ENCODE data around the gene SCMH1.

SCMH1 gene

DNA sequence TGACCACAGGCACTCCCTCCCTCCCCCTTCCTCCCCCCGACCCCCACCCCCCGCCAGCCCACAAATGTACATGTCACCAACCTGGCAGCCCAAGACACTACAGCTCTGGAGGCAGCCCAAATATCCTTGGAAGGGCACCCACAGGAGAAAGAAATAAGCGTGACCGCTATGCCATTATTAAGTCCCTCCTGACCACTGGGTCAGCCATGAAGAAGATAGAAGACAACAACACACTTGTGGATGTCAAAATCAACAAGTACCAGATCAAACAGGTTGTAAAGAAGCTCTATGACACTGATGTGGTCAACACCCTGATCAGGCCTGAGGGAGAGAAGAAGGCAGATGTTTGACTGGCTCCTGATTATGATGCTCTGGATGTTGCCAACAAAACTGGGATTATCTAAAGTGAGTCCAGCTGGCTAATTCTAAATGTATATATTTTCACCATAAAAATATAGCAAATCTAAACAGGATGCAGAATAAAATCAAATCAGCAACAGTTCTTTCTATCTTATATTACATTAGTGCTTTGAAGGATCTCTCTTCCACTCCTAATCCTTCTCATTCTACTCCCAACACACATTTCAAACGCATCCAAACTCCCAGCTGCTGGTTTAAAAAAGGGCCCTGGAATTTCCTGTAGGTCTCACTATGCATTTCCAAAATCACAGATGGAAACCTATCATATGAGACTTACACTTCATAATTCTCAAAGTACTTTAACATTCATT lies 143.2 kb downstream of the SCMH1 start:
- DNase-seq (ENCODE audit: low read depth in 2 of 2) = no peak

DNA sequence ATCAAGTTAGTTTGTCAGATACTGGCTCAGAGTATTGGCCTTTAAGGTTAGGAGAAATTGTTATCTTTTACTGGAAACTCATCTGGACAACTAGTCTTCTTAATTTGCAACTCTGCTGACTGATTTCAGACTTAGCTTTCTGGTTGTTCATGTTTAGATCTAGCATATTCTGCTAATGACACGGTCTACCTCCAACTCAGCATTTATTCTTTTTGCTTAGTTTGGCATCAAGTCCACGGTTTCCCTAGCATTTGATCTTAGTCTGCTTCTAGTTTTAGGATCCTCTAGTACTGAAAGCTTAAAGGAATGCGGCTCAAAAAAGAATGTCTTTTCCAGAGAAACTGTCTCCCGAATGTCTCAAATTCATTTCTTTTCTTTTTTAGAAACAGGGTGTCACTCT lies 145.0 kb downstream of the SCMH1 start:
- DNase-seq (ENCODE audit: low read depth in 2 of 2) = no peak

DNA sequence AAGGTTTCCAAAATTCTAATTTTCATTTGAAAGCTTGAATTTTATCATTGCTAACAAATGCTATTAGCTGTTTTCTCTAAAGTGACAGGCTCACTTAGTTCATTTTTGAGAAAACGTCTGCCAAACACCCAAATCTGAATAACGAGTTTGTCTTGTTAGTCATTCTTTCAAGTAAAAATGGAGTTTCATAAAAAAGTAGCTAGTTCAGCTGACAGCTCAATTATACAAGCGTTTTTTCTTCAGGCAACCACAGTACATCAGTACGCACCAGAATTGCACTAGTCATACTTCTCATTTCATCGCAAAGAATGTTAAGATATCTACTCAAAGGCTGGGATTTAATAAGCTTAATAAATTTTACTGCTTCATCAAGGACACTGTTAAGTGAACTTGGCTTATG lies 148.3 kb downstream of the SCMH1 start:
- no peak for DNase-seq (ENCODE audit: low read depth in 2 of 2)

DNA sequence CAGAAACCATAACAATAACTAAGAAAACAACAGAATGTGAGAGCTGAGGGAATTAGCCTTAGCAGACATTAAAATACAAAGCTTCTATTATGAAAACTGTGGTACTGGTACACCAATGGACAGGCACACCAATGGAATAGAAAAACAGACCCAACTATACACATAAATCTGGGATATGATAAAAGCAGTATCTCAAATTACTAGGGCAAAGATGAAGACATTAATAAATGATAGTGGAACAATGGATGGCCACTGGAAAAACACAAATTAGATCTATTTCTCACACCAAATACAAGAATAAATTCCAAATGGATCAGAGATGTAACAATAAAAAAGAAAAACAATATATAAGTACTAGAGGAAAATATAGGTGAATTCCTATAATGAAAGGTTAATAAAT lies 155.2 kb downstream of the SCMH1 start:
- DNase-seq (ENCODE audit: low read depth in 2 of 2) = no peak

DNA sequence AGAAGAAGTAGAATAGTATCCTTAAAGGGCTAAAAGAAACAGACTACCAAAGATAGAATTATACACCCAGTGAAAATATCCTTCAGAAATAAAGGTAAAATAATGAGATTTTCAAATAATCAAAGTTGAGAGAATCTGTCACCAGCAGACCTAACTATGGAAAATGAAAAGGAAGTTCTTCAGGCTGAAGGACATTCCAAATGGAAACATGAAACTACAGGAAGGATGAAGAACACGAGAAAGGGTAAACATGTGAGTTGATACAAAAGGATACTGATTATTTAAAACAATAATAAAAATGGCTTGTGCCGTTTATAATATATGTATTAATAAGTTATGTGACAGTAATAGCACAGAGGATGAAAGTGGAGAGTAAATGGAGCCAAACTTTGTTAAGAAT lies 163.5 kb downstream of the SCMH1 start:
- no peak for DNase-seq (ENCODE audit: low read depth in 2 of 2)

DNA sequence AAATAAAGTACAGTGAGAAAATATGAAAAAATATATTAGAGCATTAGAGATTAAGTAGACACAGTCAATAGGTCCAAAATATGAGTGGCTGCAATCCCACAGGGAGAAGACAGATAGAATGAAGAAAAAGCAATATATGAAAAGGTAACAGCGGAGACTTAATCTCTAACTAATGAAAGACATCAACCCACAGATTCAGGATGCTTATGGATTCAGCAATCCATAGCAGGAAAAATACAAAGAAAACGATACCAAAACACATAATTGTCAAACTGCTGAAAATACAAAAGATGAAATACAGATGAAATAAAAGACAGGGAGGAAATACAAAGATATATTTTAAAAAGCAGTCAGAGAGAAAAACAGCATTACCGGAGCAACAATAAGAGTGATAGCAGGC lies 163.9 kb downstream of the SCMH1 start:
- no peak for DNase-seq (ENCODE audit: low read depth in 2 of 2)

DNA sequence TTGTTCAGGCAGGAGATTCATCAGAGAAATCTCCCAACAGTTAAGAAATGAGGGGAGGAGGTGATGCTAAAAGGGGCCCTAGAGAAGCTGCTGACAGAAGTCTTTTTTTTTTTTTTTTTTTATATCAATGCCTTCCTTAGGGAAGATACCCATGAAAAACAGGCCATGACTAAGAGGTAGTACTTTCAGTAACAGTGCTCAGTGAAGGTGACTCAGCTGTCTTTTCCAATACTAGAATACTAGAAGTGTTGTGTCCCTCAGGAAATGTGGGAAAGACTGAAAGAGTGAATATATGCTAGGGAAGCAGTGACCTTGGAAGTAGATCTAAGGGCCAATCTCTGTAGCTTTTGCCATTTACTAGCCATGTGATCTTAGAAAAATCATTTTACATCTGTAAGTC lies 168.1 kb downstream of the SCMH1 start:
- no peak for DNase-seq (ENCODE audit: low read depth in 2 of 2)

DNA sequence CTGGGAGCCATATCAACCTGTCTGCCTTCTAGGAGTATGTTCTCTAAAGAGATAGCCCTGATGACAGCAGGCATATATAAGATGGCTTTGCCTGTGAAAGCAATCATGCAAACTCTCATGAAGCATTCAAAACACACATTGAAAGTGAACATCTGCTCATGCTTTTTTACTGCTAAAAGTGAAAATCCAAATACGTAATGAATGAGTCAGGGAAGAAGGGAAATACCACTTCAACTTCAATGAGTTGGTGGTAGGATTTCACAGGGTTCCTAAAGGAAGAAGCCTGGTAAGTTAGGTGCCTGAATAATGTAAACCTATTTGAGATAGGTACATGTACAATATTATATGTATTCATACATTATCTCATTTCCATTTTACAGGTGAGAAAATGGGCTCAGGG lies 170.1 kb downstream of the SCMH1 start:
- DNase-seq (ENCODE audit: low read depth in 2 of 2) = no peak

DNA sequence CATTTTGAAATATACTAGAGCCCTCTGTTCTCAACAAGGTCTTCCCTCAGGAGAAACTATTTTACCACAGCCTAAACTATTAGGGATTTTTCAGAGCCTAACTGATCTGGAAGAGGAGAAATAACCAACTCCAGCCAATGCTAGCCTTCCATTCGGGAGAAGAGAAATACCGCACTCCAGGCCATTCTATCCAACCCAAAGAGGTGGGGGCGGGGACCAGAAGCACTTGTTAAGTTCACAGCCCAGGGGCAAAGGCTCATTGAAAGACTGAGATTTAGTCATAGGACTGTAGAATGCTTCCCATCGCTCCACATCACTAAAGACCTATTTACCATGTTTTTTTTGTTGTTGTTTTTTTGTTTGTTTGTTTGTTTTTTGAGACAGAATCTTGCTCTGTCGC lies 185.2 kb downstream of the SCMH1 start:
- DNase-seq (ENCODE audit: low read depth in 2 of 2) = no peak

DNA sequence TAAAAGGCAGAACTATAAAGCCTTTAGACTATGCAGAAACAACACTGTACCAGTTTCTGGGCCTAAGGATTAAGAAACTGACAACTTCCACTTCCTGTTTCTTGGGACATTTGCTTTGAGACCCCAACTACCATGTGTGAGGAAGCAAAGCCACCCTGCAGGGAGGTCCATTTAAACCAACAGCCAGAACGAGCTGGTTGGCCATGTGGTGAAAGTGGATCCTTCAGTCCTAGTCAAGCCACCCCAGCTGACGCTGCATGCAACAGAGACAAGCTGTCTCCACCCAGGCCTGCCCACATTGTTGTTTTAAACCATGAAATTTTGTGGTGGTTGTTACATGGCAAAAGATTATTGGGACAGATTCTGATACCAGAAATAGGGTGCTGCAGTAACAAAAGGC lies 188.8 kb downstream of the SCMH1 start:
- no peak for DNase-seq (ENCODE audit: low read depth in 2 of 2)

DNA sequence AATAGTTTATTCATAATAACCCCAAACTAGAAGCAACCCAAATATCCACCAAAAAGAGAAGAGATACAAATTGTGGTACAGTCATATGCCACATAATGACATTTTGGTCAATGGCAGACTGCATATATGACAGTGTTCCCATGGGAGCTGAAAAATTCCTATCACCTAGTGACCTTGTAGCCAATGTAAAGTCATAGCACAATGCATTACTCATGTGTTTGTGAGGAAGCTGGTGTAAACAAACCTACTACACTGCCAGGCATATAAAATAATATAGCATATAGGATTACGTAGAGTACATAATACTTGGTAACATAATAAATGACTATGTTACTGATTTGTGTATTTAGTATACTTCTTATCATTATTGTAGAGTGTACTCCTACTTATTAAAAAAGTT lies 191.1 kb downstream of the SCMH1 start:
- DNase-seq (ENCODE audit: low read depth in 2 of 2) = no peak

DNA sequence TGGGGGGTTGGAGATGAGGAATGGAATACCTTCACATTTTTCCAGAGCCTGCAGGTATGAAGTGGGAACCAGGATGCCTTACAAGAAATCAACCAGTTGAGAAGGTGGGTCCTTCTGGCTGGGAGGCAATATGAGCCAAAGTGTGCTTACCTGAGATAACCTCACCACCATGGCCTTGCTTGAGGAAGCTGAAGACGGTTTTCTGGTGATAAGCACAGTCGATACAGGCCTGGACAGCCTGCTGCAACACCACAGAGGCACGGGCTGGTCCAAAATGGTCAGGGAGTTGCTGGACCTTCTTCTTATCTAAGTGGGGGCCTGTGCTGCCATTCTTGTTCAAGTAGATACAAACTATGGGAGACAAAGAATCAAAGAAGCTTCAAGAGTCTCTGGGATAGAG lies 193.6 kb downstream of the SCMH1 start:
- DNase-seq (ENCODE audit: low read depth in 2 of 2) = no peak

DNA sequence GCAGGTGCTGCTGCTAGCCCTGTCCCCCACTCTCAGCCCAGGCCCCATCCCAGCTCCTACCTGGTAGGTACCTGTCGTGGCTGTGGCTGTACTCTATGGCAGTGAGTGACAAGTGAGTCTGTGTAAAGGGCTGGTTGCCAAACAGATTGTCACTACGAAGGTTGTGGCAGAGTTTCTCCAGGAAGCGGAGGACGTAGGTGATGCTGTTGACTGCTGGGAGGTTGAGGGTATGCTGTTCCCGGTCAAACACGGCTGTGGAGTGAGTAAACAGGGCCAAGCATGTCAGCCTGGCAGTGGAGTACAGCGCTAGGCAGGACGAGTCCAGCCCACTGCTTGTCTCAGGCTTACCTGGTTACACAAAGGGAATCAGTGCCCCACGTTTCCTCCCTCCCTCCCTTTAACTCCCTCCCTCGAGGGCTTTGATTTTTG lies 195.7 kb downstream of the SCMH1 start:
- no peak for DNase-seq (ENCODE audit: low read depth in 2 of 2)

DNA sequence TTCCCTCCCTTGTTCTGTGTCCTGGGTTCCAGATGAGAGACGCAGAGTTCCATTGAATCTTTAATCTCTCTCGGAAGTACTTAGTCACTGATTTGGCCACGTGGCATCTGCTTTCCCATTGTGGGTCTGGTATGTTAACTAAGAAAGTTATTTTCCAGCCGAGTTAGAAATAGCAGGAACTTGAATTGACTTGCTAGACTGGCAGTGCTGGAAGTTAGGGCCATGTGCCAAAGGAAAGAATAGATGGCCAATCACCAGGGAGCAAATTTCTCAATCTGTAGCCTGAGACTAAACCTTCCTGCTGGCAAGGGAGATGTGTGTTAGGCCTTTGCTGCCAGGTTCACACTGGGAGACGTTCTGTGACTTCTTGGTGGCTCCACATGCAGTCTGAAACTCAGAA lies 196.4 kb downstream of the SCMH1 start:
- no peak for DNase-seq (ENCODE audit: low read depth in 2 of 2)

DNA sequence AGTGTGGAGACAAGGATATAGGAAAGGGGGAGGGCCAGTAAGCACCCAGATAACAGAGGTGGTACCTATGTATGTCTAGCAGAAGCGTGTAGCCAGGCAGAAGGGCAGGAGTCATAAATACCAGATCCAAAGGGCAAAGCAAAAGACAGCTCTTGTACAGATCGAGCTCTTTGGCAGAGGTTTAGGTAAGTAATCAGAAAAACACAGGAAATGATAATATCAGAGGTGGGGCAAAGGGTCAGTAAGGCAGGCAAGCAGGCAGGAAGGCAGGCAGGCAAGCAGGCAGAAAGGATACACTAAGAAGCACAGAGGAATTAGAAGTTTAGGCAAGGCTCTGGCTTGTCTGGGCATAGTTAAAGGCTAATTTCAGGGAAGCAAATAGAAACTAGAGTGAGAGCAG lies 197.9 kb downstream of the SCMH1 start:
- no peak for DNase-seq (ENCODE audit: low read depth in 2 of 2)

DNA sequence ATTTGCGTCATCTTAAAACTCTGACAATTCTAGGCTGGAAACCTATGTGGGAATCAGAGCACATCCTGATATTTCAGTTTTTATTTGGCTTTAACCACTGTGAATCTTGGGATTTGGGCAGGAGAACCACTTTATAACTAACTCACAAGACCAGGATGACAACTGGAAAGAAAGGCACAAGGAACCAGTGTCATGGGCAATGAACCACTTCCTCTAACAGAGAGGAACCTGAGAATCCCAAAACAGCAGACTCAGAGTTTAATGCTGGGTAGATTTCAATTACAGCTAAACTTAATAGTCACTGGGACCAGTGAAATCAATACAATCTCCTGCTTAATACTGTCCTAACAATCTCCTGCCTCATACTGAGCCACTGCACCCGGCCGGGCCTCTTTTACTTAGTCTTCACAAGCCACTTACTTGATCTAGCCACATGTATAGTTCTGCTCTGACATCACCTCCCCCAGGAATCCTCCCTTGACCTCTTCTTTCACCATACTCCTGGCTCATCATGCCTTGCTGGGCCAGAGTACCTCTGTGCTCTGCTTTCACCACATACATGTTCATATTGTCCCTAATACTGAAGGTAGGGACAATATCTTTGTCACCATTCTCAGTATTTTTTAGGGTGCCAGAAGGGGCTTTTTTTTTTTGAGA lies 200.4 kb downstream of the SCMH1 start:
- DNase-seq (ENCODE audit: low read depth in 2 of 2) = no peak

DNA sequence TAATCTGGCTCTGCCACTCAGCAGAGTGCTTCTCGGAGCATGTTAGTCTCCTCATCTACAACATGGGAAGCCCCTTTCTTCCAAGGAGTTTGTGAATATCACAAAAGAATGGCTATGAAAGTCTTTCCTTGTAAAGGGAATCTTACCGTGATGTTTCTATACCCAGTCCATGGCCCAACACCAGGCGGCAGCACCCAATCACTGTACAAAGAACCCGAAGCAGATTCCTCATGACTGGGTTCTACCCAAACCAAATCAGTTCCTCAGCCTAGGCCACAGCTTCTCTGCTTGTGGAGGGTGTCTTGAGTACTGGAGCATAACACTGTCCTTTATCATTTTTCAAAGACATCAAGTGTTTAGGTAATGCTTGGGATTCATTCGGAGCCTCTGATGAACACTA lies 204.0 kb downstream of the SCMH1 start:
- no peak for DNase-seq (ENCODE audit: low read depth in 2 of 2)

DNA sequence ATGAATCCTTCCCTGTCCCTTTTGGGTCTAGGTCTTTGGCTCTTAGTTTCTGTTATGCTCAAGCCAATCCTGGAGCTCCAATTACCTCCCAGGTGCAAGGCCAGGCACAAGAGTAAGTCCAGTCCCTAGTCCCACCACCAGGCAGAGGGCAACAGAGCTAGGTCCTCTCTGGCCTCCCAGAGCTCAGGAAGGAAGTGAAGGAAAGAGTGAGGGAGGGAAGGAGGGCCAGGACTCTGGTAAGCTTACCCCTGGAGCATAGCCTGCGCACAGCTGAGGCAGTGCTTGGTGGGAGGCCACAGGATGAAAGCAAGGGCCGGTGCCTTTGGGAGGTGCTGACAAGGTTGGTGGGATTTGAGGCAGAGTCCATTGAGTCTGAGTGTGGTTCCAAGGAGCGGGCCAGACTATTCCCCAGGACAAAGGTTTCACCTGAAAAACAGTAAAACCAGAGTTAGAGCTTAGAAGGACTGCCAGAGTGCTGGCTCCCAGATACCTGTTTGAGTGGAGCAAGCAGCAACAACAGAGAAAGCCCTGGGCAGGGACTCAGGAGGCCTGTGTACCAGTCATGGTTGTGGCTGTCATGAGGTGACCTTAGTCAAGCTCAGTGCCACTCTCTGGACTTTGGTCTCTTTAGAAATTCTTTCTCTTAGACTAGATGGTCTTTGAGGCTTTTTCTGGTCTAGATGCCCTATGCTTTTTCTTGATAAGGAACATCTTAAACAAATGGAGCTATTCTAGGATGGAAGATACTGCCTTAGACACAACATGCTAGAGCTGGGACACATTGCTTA lies 204.8 kb downstream of the SCMH1 start:
- DNase-seq (ENCODE audit: low read depth in 2 of 2) = no peak

DNA sequence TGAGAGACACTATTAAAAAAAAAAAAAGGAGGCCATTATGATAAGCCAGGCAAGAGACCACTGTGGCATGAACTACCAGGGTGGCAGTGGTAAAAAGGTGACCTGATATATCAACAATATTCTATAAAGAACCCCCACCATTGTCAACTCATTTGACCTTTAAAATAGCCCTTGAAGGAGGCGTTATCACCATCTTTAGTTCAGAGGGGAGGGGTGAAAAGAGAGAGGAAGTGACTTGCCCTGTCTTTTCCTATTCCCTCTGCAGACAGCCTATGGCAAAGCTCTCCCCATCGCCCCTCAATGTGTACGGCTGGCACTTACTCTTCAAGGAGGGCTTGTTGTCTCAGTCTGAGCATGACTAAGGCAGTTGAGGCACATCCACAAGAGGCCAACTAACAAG lies 208.8 kb downstream of the SCMH1 start:
- no peak for DNase-seq (ENCODE audit: low read depth in 2 of 2)

DNA sequence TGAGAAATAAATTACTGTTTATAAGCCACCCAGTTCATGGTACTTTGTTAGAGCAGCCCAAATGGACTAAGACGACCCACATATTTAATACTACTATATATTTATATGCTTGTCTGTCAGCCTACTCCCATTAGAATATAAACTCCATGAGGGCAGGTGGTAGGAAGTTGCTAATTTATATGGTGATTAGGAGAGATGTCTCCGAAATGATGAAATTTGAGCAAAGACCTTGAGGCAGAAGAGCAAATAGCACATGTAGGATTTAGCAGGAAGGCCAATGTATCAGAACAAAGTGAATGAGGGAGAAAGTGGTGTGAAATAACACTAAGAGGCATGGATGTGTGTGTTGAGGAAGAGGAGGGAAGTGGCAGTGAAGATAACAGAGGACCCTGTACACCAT lies 210.0 kb downstream of the SCMH1 start:
- no peak for DNase-seq (ENCODE audit: low read depth in 2 of 2)

DNA sequence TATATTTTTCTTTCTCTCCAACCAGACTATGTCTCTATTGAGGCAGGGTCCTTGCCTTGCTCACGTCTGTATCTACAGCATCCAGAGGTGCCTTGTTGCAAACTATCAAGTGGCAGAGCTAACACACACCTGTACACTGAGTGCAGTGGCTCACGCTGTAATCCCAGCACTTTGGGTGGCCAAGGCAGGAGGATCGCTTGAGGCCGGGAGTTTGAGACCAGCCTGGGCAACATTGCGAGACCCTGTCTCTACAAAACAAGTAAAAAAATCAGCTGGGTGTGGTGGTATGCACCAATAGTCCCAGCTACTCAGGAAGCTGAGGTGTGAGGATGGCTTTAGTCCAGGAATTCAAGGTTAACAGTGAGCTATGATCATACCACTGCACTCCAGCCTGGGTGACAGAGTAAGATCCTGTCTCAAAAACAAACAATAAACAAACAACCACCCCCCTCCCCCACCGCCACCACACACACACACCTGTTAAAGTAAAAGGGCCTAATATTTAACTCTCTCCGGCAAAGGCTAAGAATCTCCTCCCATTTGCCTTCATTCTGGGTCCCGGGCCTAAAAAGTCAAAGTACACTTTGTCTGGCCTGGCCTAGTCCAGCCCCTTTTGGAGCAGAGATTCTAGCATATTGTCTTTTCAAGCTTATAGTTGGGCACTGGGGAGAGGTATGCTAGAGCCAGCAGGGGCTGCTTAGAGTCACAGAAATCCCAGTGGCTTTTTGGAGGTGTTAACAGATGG lies 211.1 kb downstream of the SCMH1 start:
- no peak for DNase-seq (ENCODE audit: low read depth in 2 of 2)

DNA sequence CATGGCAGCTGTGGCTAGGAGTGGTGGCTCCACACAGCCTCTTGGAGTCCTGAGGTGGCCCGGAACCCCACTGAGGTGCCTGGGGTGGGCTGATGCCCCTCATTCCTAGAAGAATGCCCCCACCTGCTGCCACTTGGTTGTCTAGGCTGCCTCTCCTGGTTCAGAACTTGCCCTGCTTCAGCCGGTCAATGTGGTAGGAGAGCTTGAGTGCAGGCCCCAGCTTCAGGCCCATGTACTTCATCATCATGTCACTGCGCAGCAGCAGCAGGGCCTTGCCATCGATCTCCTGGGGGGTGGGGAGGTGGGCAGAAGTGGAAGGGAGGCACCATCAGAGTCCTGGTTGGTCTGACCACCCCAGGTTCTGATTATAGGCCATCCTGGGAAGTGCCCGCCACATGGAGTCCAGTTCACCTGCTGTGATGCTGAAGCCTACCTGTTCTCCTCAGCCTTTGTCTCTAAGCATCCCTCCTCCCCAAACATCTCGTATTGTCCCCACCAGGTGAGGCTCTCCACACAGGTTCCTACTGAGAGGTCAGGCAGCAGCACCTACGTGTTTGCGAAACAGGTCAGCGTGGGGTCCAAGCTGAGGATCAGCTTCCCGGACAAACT lies 214.0 kb downstream of the SCMH1 start:
- no peak for DNase-seq (ENCODE audit: low read depth in 2 of 2)

All from stimulated activated CD8-positive, alpha-beta memory T cell treated with anti-CD3 and anti-CD28 coated beads, Interleukin-2, amount 100 ng/mL, for 1 hour (primary cell).